B cell (primary cell): ENCODE data around the gene LRRTM3. TPM values are rescaled to one million over a fixed set of nuclear protein-coding genes. Genes with fewer than 3 reads are reported as not detected.

ENCODE experiments used
- ATAC-seq: fragments of 200-7000 bp; cut with Tn5 transposase; one replicate; pipeline ENCODE4 v1.10.0; 2021; ENCODE audit warnings: low read depth, mild to moderate bottlenecking, moderate number of reproducible peaks, moderate library complexity
- CTCF ChIA-PET: fragments of 350-600 bp; sonication (Branson Sonifier 250); formaldehyde crosslinking; loops from one replicate; lab custom pipeline; 2021; ENCODE audit warnings: antibody characterized with exemption, inconsistent platforms; lab: Charles Lee
- POLR2A ChIA-PET: fragments of 350-600 bp; sonication (Branson Sonifier 250); formaldehyde crosslinking; loops from one replicate; lab custom pipeline; 2021; ENCODE audit warnings: antibody characterized with exemption; lab: Charles Lee
- DNase-seq: peaks from one replicate; pipeline ENCODE4 v3.0.0; 2013
- H2AFZ ChIP-seq: 2 replicates; pipeline ENCODE4 v1.6.1; 2012; ENCODE audit warnings: mild to moderate bottlenecking, low read depth, low read length; ENCODE audit not compliant: insufficient read depth, poor library complexity, severe bottlenecking
- H3K27ac ChIP-seq, 2 donors: 1 replicate in 1 of 2; 2 replicates in 1 of 2; pipeline ENCODE4 v1.5.1; 2012 to 2013; ENCODE audit warnings: low read length in 2 of 2, mild to moderate bottlenecking in 2 of 2, moderate library complexity in 1 of 2
- H3K27me3 ChIP-seq, 4 experiments: fragments of 200-600 bp in 1 of 4; sonication (generic) in 1 of 4; replicated peaks in 1 of 4; 1 replicate in 2 of 4; 2 replicates in 2 of 4; pipeline versions ENCODE4 v1.6.1 to v1.7.0; 2013 to 2016; ENCODE audit warnings: low read length in 3 of 4, mild to moderate bottlenecking in 2 of 4, mixed read lengths in 1 of 4, moderate library complexity in 1 of 4; ENCODE audit not compliant: insufficient read depth in 4 of 4, control insufficient read depth in 3 of 4; ENCODE audit errors: control extremely low read depth in 1 of 4
- H3K36me3 ChIP-seq, 2 experiments: replicated peaks in 1 of 2; 1 replicate in 1 of 2; 2 replicates in 1 of 2; pipeline versions ENCODE4 v1.6.1 to v1.7.1; 2013; ENCODE audit warnings: low read length in 1 of 2; ENCODE audit not compliant: insufficient read depth in 2 of 2, control insufficient read depth in 1 of 2; ENCODE audit errors: control extremely low read depth in 1 of 2, extremely low read depth in 1 of 2
- H3K4me1 ChIP-seq, 2 donors: fragments of 200-600 bp in 1 of 2; sonication (generic) in 1 of 2; 1 replicate in 1 of 2; 2 replicates in 1 of 2; pipeline versions ENCODE4 v1.5.1 to v1.6.1; 2013 to 2017; ENCODE audit warnings: low read length in 2 of 2; ENCODE audit not compliant: control insufficient read depth in 2 of 2, insufficient read depth in 2 of 2
- H3K4me2 ChIP-seq: replicated peaks from 2 replicates; pipeline ENCODE3; 2012; ENCODE audit warnings: mild to moderate bottlenecking, low read depth, low read length; ENCODE audit not compliant: poor library complexity, severe bottlenecking
- H3K4me3 ChIP-seq, 5 experiments: fragments of 200-600 bp in 1 of 5; sonication (generic) in 1 of 5; 1 replicate in 3 of 5; 2 replicates in 2 of 5; pipeline versions ENCODE4 v1.5.1 to v1.7.0; 2011 to 2016; ENCODE audit warnings: low read length in 4 of 5, mild to moderate bottlenecking in 4 of 5, low read depth in 2 of 5, control low read depth in 1 of 5, moderate library complexity in 1 of 5; ENCODE audit not compliant: insufficient read depth in 1 of 5; ENCODE audit errors: control extremely low read depth in 1 of 5, extremely low read depth in 1 of 5
- H3K79me2 ChIP-seq: fragments of 200-600 bp; sonication (generic); one replicate; pipeline ENCODE4 v1.6.0; 2016; ENCODE audit warnings: low read length; ENCODE audit not compliant: control insufficient read depth, insufficient read depth
- H3K9ac ChIP-seq: fragments of 200-600 bp; sonication (generic); 2 replicates; pipeline ENCODE4 v1.6.1; 2017; ENCODE audit warnings: mild to moderate bottlenecking, low read length, moderate library complexity
- H3K9me3 ChIP-seq, 3 donors: one replicate each; pipeline versions ENCODE4 v1.6.1 to v1.7.1; 2013; ENCODE audit warnings: low read length in 2 of 3; ENCODE audit not compliant: control insufficient read depth in 2 of 3, insufficient read depth in 1 of 3; ENCODE audit errors: control extremely low read depth in 1 of 3
- H4K20me1 ChIP-seq: 2 replicates; pipeline ENCODE4 v1.6.0; 2012; ENCODE audit warnings: mild to moderate bottlenecking, low read length; ENCODE audit not compliant: insufficient read depth, control insufficient read depth, poor library complexity, severe bottlenecking
- H3K27ac Mint-ChIP-seq: one replicate; pipeline ENCODE4 v1.8.0; 2021; ENCODE audit warnings: mixed read lengths
- H3K27me3 Mint-ChIP-seq: one replicate; pipeline ENCODE4 v1.8.0; 2021; ENCODE audit warnings: mixed read lengths
- H3K4me1 Mint-ChIP-seq: one replicate; pipeline ENCODE4 v1.8.0; 2021; ENCODE audit warnings: mixed read lengths
- H3K4me3 Mint-ChIP-seq: one replicate; pipeline ENCODE4 v1.8.0; 2021; ENCODE audit warnings: mixed read lengths
- H3K9me3 Mint-ChIP-seq: one replicate; pipeline ENCODE4 v1.8.0; 2022; ENCODE audit warnings: mixed read lengths; ENCODE audit not compliant: insufficient read depth
- CTCF ChIP-seq: fragments of 200-600 bp; IDR thresholded peaks from one replicate; pipeline ENCODE4 v1.8.0; 2022; ENCODE audit warnings: antibody characterized with exemption, mild to moderate bottlenecking
- EZH2 ChIP-seq: IDR thresholded peaks from 2 replicates; pipeline ENCODE4 v1.6.1; 2012; ENCODE audit warnings: borderline replicate concordance, low read depth, mild to moderate bottlenecking, moderate library complexity, low read length; ENCODE audit not compliant: insufficient read depth, poor library complexity, severe bottlenecking
- WGBS: methylation state at CpG from one replicate; pipeline ENCODE4 v1.1.5; 2013; ENCODE audit warnings: missing lambda C conversion rate; ENCODE audit not compliant: insufficient coverage; 5-methylcytosine and 5-hydroxymethylcytosine counted together
- intact Hi-C: fragments of 100-400 bp; cut with micrococcal nuclease; formaldehyde crosslinking; loops from one replicate; pipeline ENCODE4 v1.10.0; 2022
- polyA plus RNA-seq: library from polyadenylated mRNA; depleted of rRNA; stranded (reverse); fragments of >200 nt; gene quantifications from 2 replicates; pipeline ENCODE4 v1.2.3, GENCODE V29; 2012
- total RNA-seq, 2 donors: library from RNA; stranded (reverse); fragments of 120-200 nt in 1 of 2; gene quantifications; 1 replicate in 1 of 2; 2 replicates in 1 of 2; pipeline versions ENCODE4 v1.2.3 to v1.2.4, GENCODE V29; 2013 to 2022

Gene LRRTM3
- total and polyA plus RNA-seq, 2 donors (not counting 1 experiment from before 2014, with no cell fraction given), result not detected

DNA sequence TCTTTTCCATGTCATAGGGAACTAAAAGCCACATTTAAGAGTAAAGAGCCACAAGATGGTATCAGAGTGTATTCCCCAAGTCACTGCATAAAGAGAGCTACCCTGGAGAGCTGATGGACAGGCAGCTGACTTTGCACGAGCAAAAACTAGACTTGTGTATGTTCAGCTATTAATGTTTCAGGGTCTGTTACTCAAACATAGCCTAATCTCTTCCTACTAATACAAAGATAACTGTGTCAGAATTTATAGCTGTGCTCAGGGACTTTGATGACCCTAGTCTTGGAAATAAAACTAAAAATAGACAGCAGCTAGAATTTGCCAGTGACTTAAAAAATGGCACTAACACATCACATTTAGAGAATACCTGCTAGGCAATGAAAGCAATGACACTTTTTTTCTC, 45.5 kb upstream of the LRRTM3 start:
- POLR2A ChIA-PET, result no interaction called here
- H2AFZ ChIP-seq, result no peak overlapping the region
- H4K20me1 ChIP-seq, result no peaks in the 10 kb centered on the region
- DNase-seq, result no peak
- no peaks in the 10 kb centered on the region for H3K9me3 ChIP-seq
- no peaks in the 10 kb centered on the region for H3K79me2 ChIP-seq
- no peak overlapping the region for H3K4me2 ChIP-seq
- intact Hi-C loops, result no loop called here
- H3K27me3 Mint-ChIP-seq, result no peaks in the 10 kb centered on the region
- CTCF ChIA-PET, result no interaction called here
- no peaks in the 10 kb centered on the region for H3K4me1 Mint-ChIP-seq
- no peak overlapping the region for H3K4me3 ChIP-seq
- TF ChIP-seq EZH2 (no peak), CTCF (no peak)
- no peaks in the 10 kb centered on the region for H3K36me3 ChIP-seq
- no peak overlapping the region for H3K9ac ChIP-seq
- ATAC-seq, result no peak
- H3K27me3 ChIP-seq, result no peaks in the 10 kb centered on the region
- WGBS, result no CpG with 5 or more reads among the region's 1 CpG
- no peaks in the 10 kb centered on the region for H3K4me1 ChIP-seq
- H3K27ac Mint-ChIP-seq, result no peak overlapping the region
- no peak overlapping the region for H3K4me3 Mint-ChIP-seq
- H3K9me3 Mint-ChIP-seq, result no peaks in the 10 kb centered on the region
- H3K27ac ChIP-seq, result no peak overlapping the region

DNA sequence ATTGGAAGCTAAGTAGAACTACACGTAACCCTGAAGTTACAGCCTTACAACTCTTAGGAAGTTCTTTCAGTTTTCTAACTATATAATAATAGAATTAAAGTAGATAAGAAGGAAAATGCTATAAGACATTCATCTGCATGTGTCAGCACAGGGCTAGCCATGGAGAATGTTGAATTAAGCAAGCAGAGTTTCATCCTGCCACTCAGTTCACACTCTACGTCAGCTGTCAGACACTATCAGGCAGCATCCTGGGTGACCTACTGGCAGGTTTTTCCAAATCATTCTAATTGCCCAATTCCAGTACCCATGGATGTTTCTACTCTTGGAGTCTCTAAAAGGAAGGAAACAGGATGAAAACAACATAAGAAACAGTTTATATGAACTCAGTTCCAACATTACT, 45.0 kb upstream of the LRRTM3 start:
- TF ChIP-seq EZH2 (no peak), CTCF (no peak)
- Histone ChIP-seq H3K4me1 (no peaks in the 10 kb centered on the region), H3K27ac (no peak overlapping the region), H3K9ac (no peak overlapping the region), H4K20me1 (no peaks in the 10 kb centered on the region), H3K4me2 (no peak overlapping the region), H2AFZ (no peak overlapping the region), H3K9me3 (no peaks in the 10 kb centered on the region), H3K36me3 (no peaks in the 10 kb centered on the region), H3K79me2 (no peaks in the 10 kb centered on the region), H3K27me3 (no peaks in the 10 kb centered on the region), H3K4me3 (no peak overlapping the region)
- ATAC-seq, result no peak
- no peak overlapping the region for H3K4me3 Mint-ChIP-seq
- H3K27ac Mint-ChIP-seq, result no peak overlapping the region
- POLR2A ChIA-PET, result no interaction called here
- WGBS, result 100% methylated on average over 1 of the region's 2 CpGs
- no peaks in the 10 kb centered on the region for H3K4me1 Mint-ChIP-seq
- intact Hi-C loops, result no loop called here
- no peak for DNase-seq
- CTCF ChIA-PET, result no interaction called here
- H3K27me3 Mint-ChIP-seq, result no peaks in the 10 kb centered on the region
- H3K9me3 Mint-ChIP-seq, result no peaks in the 10 kb centered on the region
